Activated CD4-positive, alpha-beta T cell treated with anti-CD3 and anti-CD28 coated beads, Interleukin-2, amount 50 U/mL, for 16 hours (primary cell): Measurements from ENCODE around the gene CLEC2B.

ENCODE experiments used
- DNase-seq: peaks from one replicate; pipeline ENCODE4 v3.0.0-alpha.2; 2020

CLEC2B gene

DNA sequence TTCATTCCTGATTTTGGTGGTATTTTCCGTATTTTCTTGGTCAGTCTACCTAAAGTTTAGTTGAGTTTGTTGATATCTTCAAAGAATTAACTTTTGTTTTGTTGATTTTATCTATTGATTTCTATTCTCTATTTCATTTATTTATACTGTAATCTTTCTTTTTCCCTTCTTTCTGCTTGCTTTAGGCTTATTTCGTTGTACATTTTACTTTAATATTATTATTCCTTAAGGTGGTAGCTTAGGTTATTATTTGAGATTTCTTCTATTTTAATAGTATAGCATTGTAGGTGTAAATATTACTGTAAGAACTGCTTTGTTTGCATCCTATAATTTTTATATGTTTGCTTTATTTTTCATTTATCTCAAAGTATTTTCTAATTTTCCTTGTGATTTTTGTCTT, 63.3 kb downstream of the CLEC2B start:
- DNase-seq = no peak
